Suprapubic skin (tissue), 3 donors: Measurements from ENCODE around the gene GPR132.

ENCODE experiments used
- POLR2A ChIP-seq, 2 donors: fragments of 450-650 bp; IDR thresholded peaks; one replicate each; pipeline ENCODE4 v1.6.1; 2017; ENCODE audit warnings: antibody characterized with exemption in 2 of 2, mild to moderate bottlenecking in 2 of 2, moderate library complexity in 2 of 2
- TF ChIP-seq, protein P1 (sequence below), 2 donors: fragments of 200-600 bp in 1 of 2; fragments of 450-650 bp in 1 of 2; sonication (generic) in 1 of 2; IDR thresholded peaks; one replicate each; pipeline ENCODE4 v1.5.1; 2016 to 2019; ENCODE audit warnings: antibody characterized with exemption in 2 of 2, mild to moderate bottlenecking in 1 of 2, moderate library complexity in 1 of 2

DNA sequence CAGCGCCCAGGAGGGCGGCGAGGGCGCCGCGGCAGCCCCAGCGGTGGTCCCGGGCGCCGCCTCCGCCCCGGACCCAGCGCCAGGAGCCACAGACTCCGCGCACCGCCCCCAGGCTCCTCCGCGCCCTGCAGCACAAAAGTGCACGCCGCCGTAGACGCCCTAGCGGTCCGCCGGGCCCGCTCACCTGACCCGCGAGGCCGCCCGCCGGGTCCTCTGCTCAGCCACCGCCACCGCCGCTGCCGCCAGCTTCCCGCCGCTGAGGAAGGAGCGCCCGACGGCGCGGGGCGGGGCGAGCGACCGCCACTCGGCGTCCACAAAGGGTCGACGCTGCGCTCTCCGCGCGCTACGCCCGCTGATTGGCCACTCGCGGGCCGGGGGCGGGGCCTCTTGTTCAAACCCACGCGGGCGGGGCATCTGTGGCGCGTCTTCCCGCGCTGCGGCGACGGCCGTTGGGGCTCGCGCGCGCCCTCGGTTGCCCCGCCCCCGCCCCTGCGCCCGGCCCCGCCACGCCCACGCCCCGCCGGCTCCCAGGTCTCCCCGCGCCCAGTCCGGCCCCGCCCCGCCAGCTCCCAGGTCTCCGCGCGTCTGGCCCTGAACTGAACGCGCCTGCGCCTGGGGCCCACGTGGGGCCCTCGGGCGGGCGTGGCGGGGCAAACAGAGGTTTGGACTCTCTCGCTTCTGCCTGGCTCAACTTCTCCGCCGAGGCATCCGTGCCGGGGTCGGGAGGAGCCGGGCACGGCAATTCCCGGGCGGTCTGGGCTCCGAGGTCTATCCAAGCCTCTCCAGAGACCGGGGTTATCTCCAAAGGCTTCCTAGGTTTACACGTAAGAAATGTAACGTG is 44.2 kb downstream of the GPR132 start, which contains the start of gene CDCA4:
- TF ChIP-seq POLR2A (IDR thresholded peaks at IDR 0.05) = peak in 1 of 2 donors; percentile 33
- TF ChIP-seq, protein P1, sequence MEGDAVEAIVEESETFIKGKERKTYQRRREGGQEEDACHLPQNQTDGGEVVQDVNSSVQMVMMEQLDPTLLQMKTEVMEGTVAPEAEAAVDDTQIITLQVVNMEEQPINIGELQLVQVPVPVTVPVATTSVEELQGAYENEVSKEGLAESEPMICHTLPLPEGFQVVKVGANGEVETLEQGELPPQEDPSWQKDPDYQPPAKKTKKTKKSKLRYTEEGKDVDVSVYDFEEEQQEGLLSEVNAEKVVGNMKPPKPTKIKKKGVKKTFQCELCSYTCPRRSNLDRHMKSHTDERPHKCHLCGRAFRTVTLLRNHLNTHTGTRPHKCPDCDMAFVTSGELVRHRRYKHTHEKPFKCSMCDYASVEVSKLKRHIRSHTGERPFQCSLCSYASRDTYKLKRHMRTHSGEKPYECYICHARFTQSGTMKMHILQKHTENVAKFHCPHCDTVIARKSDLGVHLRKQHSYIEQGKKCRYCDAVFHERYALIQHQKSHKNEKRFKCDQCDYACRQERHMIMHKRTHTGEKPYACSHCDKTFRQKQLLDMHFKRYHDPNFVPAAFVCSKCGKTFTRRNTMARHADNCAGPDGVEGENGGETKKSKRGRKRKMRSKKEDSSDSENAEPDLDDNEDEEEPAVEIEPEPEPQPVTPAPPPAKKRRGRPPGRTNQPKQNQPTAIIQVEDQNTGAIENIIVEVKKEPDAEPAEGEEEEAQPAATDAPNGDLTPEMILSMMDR (IDR thresholded peaks at IDR 0.05) = no peak
